ENCODE results near the gene CTNNBIP1. TPM values are rescaled to one million over a fixed set of nuclear protein-coding genes. Genes with fewer than 3 reads are reported as not detected.

The CTNNBIP1 gene
- total RNA-seq, 1 donor from 2014 or later = 69.6 TPM

DNA sequence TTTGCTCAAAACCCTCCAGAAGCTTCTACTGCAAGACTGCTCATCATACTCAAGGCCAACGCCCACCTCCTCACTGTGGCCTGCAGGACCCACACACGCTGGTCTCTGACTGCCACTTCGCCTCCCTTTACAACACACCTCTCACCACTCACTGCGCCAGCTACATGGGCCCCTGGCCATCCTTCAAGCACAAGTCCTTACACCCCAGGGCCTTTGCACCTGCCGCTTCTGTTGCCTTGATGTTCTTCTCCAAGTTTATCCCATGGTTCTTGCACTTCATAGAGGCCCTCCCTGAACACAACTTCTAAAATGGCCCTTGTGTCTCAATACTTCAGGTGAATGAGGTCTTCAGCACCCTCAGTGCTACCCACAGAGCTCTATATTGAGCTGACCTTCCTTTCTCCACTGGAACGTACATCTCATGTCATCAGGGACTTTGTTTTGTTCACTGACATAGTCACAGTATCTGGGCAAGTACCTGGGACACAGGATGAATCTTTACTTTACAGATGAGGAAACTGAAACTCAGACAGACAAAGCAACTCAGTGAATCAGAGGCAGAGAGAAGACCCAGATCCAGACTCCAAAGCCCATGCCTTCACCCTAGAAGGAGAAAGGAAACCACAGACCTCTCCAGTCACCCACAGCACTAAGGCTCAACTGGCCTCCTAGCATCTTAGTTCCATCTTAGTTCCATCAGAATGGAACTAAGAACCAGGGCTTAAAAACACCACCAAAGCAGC, 51.6 kb downstream of the CTNNBIP1 start:
- DNase-seq (ENCODE audit: extremely low read depth, low read depth, low spot score) = no peak

DNA sequence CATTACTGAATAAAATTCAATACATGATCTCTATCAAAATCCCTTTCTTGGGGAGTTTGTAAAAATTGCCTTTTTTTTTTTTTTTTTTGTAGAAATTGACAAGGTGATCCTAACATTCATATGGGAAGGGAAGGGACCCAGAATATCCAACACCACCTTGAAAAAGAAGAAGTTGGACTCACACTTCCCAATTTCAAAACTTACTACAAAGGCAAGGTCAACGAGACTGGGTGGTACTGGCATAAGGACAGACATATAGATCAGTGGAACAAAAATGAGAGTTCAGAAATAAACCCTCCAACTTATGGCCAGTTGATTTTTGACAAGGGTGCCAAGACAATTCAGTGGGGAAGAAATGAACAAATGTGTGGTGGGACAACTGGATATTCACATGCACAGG, 54.9 kb downstream of the CTNNBIP1 start:
- no peak for DNase-seq (ENCODE audit: extremely low read depth, low read depth, low spot score)

DNA sequence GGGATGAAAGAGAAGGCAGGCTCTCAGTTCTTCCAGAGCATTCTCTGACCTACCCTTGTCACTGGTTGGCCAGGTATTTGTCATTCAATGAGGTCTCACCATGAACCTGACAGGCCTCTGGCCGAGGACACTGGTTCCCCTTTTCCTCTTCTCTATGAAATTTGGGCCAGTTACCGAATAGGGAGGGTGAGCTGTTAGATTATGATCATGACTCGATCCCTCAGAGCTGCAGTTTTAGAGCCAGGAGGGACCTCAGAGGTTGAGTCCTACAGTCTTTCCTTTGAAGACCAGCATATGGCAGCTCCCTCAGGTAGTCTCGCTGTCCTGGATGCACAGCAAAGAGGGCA, 56.8 kb downstream of the CTNNBIP1 start:
- DNase-seq (ENCODE audit: extremely low read depth, low read depth, low spot score) = no peak

DNA sequence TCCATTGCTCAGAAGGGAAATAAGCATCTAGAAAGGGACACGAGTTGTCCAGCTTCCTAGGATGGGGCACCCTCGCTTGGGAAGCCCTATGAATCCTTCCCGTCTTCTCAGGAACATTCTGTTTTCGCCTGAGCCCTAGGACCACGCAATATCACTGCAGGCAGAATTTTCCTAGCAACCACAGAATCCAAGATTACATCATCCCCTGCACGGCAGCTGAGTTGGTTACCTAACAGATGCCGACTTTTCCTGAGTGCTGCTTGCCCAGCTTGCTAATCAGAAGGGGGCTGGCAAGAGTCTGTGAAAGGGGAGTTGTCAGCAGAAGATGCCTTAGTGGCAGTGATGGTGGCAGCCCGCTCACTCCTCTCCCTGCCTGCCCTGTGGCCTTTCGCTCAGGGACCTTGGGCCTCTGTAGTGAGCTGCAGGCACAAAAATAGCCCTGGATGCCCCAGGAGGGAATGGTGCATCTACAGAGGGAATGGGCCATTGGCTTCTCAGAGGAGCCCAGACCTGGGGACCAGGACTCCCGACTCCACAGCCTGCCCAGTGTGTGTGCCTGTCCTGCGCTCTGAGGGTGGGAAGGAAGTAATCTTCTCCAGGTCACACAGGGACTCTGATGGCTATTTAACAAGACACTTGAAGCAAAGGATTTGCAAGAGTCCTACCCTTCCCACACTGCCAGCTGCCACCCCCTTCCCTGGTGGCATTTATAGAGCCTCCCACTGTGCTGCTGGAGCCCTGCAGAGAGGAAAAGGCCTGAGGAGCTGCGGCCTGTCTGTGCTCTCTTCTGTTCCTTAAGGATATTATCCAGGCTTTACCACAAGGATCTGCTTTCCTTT, 57.4 kb downstream of the CTNNBIP1 start:
- DNase-seq (ENCODE audit: extremely low read depth, low read depth, low spot score) = no peak

DNA sequence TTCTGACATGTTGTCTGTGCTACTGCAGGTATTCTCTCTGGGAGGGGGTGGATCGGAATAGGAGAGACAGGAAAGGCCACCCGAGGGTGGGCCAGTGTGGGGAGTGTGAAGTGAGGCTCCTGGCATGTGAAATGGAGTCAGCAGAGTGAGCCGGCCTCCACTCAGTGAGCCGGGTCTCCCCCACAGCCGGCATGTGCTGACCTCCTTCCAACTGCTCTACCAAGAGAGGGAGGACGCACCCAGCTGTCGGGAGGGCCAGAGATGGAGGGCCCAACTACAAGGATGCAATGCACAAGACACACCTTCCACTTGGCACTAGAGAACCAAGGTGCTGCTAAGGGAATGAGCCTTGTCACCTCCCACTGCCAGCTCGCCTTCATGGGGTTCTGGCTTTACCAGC, 58.1 kb downstream of the CTNNBIP1 start:
- DNase-seq (ENCODE audit: extremely low read depth, low read depth, low spot score) = no peak

DNA sequence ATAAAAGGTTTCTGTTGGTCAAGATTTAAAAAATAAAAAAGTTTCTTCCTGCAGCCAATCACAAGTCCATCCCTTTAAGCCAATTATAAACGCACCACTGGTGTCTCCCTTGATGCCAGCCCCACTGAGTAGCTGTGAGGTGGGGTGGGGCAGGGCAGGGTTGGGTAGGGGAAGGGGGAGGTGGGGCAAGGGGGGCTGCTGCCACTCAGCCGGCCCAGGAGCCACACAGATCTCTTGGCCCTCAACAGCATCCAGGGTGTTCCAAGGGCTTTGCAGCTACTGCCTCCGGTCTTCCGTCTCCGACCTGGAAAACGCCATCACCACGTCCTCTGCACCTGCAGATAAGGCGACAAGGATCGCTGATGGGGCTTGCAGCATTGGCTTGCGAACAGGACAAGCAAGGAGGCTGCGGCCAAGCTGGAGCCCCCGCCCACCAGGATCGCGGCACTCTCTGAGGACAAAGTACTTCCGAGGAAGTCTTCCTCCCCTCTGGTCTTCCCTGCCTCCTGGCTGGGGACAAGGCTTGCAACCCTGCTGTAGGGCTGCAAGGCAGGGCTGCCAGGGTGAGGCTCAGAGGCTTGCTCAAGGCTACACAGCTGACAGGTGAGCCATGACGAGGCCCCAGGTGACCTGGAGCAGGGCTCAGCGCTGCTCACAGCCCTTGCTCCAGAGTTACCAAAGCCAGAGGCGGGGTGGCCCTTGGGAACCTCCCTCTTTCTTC, 59.5 kb downstream of the CTNNBIP1 start:
- no peak for DNase-seq (ENCODE audit: extremely low read depth, low read depth, low spot score)

DNA sequence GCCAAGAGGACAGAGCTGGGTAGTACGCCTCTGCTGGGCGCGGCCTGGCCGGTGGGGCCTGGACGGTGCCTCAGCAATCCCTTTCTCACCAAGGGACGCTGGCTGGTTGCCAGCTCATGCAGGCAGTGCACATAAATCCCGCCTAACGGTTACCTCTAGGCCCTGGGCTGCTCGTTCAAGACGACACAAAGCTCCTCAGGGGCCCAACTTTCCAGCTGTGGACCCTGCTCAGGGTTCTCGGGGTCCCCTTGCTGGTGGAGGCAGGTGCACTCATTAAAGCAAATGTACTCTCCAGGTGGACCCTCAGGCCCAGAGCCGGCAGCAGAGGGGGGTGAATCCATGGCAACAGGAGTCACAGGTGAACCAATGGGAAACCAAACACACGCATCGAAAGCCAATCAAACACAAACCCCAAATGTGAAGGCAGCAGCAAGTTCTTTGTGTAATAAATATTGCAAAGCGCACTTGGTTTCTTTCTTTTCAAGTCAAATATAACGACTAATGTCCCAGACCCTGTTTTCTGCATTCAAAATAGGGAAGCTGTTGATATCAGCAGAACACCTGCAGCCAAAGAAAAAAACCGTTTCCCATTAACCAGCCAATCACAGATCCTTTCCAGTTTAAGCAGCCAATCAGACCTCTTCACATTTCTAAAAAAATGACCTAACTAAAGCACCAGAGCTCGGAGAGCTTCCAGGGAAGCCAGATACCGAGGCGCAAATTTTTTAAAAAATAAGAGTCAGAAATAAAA, 60.2 kb downstream of the CTNNBIP1 start:
- DNase-seq (ENCODE audit: extremely low read depth, low read depth, low spot score) = no peak

DNA sequence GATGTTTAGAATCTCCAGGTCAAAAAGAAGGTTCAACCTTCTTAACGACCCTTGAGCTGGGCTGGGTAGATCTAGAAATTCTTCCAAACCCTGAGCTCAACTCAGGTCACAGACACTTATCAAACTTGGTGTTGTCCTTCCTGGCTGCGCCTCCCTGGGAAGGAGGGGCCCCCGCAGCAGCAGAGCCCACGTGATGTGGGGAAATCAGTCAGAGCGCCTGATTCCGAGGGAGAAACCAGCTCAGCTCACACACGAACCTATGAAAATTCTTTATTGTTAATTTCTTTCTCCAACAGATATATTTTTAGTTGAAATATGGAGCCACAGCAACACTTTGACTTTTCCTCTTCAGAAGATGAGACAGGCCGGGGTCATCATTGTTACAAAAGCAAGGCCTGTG, 62.0 kb downstream of the CTNNBIP1 start:
- DNase-seq (ENCODE audit: extremely low read depth, low read depth, low spot score) = no peak

DNA sequence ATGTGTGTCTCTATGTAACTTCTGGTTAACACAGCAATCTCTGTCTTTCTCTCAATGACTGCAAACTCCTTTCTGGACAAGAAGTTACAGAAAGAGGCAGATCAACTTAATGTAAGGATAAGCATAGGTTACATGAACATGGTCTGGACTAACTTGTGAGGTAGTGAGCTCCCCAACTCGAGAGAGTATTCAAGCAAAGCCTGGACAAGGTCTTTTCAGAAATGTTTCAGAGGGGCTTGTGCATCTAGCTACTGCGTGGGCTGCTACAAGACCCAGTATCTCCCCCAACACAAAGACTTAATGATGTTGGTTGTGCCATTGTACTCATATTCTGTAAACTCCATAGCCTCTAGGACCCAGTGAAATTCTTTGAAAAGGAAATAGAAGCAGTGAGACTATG, 62.8 kb downstream of the CTNNBIP1 start:
- DNase-seq (ENCODE audit: extremely low read depth, low read depth, low spot score) = no peak

DNA sequence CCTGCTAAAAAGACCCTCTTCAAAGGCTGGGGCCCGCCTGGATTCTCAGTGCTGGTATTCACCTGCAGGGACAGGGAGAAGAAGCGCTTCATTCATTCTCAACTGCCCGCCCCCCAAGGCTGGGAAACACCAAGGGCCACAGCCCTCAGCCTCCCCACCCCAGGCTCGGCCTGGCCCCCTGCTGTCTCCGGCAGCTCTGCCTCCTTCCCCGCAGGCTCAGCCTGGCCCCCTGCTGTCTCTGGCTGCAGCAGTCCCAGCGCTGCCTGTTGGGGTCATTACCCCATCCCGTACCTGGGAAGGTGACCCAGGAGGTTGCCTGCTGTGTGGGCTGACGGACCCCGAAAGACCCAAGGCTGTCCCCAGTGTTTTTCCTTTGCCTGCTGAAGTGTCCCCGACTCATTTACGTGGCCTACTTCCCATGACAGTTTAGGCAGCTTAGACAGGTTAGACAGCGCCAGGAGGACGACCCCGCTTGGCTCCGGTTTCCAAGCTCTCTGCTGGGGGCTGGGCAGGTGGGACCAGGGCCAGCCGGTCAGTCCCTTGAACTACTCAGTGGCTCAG, 63.4 kb downstream of the CTNNBIP1 start:
- DNase-seq (ENCODE audit: extremely low read depth, low read depth, low spot score) = no peak

DNA sequence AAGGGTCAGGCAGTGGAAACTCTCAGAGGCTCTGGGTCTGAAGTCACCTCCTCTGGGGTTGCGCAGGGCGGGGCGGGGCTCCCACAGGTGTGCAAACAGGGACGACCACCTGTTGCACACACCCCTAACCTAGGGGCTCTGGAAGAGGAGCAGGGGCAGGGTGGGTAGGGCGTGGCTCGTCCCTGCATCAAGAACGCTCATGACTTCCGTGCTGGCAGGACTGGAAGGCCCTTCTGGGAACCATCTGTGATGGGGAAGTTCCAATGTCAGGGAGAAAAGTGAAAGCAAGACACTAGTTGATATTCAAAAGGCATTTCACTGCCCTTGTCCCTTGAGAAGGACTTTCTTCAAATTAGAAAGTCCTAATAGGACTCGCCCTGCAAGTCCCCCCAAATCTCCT, 64.2 kb downstream of the CTNNBIP1 start:
- no peak for DNase-seq (ENCODE audit: extremely low read depth, low read depth, low spot score)

DNA sequence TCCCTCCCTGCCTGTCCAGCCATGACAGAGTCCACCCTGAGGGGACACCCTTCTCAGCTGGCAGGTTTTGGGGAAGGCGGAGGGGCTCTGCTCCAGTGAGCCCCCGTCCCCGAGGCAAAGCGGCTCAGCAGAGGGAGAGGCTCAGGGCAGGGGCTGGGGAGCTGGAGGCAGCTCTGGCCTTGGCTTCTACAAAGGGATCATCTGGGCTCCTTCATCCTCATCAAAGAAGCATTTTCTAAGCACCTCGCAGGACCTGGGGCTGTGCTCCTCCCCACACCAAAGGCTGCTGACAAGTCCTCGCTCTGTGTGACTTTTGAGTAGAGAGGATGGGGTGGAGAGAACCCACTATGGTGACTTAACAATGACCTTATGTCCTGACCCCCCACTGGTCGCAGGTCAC, 65.3 kb downstream of the CTNNBIP1 start:
- DNase-seq (ENCODE audit: extremely low read depth, low read depth, low spot score) = no peak

DNA sequence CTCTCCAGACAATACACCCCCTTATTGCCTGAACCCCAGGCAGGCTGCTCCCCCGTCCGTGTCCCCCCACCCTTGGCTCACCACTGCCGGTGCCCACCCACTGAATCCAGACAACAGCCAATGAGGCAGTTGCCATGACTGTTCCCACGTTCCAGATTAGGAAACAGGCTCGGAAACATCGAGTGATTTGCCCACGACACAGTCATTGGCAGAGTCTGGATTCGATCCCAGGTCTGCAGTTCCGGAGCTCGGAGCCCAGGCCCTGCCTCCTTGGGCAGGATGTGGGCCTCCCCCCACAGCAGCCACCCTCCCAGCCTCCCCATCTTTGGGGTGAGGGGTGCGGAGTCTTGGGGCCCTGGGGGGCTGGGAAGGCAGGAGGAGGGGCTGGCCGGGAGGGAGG, 66.0 kb downstream of the CTNNBIP1 start:
- no peak for DNase-seq (ENCODE audit: extremely low read depth, low read depth, low spot score)

DNA sequence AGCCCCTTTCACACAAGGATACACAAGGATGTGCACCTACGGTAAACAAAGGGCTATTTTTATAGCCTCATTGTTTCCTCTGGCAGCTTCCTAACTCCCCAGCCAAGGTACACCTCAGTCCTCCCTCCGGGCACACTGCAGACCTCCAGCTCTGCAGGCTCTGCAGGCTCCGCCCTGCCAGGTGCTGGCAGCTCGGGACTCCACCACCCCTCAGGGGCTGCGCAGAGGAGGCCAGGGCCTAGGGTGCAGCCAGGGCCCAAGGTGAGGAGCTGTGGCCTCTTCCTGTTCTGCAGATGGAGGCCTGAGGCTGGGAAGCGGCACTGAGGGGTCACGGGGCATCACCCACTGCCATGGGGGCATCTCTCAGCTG, 66.5 kb downstream of the CTNNBIP1 start:
- DNase-seq (ENCODE audit: extremely low read depth, low read depth, low spot score) = no peak

DNA sequence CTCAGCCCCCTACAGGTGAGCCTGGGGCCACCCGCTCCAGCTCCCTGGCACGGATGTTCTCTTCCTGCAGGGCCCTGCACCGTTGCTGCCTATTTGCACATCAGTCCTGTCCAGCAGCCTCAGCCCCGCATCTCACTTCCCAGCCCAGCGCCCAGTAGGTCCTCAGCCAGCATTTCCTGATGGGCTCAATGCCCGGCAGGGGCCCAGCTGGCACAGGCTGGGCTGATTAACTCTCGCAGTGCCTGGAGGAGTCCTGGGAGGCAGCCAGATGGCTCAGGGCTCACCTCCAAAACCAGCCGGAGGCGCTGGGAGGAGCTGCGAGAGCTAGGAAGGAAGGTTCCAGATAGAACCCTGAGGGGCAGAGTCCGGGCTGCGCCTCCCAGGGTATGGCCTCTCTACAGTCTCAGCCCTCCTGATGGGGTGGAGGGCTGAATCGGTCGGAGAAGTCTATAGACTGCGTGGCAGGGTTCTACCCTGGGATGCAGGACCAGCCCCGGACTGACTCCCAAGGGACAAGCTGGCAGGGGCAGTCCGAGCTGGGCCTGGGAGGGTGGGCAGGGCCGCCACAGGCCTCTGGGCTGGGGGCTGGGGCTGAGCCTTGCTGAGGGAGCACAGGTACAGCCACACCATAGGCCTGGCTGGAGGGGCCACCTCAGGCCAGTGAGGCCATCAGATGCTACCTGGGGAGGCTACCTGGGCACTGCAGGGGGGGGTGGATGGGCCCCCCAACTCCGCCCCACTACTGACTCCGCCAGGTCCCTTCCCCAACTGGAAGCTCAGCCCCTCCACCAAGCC, 67.1 kb downstream of the CTNNBIP1 start:
- DNase-seq (ENCODE audit: extremely low read depth, low read depth, low spot score) = no peak

DNA sequence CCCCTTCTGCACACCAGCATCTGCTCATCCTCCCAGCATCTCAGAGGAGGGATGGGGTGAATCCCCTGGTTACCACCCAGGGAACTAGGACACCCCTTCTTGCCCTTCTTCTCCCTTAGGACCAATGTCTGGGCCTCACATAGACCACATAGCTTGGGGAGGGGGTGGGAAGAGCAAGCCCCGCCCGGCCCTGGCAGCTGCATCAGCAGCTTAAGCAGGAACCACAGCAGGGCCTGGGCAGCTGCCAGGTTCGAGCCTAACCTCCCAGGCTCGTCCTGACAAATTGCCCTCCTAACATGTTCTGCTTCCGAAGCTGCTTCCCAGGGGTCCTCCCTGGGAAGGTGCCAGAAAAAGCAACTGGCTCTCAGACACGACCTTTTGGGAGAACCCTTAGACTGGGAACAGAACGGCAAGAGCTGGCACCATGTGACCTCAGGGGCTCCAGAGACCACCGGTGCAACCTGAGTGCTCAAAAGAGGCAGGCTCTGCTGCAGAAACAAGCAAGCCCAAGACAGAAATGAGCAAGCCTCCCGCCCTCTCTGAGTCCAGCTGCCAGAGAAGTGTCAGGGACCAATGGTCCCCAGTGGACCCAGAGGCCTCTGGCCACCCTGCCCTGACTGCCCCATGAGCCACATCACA, 67.9 kb downstream of the CTNNBIP1 start:
- no peak for DNase-seq (ENCODE audit: extremely low read depth, low read depth, low spot score)

DNA sequence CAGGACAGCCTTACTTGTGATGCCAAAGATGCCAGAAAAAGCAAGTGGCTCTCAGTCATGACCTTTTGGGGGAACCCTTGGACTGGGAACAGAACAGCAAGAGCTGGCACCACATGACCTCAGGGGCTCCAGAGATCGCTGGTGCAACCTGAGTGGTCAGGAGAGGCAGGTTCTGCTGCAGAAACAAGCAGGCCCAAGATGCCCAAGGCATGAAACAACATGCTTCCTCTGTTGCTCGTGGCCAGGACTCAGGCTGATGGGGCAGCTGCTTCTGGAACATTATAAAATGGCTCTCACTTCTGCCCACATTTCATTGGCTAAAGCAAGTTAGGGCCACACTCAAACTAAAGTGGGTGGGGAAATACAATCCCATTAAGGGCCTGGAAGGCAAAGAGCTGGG, 68.6 kb downstream of the CTNNBIP1 start:
- DNase-seq (ENCODE audit: extremely low read depth, low read depth, low spot score) = no peak

DNA sequence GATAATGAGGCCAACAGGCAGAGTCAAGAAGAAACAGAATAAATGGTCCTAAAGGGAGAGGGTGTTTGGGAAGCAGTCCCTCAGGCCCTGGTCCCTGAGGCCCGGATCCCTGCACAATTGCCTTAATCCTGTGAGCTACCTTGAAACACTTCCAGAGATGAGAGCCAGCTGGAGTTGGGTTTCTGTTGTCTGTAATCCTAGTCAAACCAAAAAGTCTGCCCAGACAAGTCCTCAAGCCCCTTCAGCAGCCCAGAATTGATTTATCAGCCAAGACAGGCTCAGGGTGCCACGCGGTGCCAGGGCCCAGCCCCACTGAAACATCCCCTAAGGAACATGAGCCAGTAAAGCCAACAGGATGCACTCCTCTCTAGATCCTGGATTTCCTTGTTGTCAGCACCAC, 69.9 kb downstream of the CTNNBIP1 start:
- no peak for DNase-seq (ENCODE audit: extremely low read depth, low read depth, low spot score)

DNA sequence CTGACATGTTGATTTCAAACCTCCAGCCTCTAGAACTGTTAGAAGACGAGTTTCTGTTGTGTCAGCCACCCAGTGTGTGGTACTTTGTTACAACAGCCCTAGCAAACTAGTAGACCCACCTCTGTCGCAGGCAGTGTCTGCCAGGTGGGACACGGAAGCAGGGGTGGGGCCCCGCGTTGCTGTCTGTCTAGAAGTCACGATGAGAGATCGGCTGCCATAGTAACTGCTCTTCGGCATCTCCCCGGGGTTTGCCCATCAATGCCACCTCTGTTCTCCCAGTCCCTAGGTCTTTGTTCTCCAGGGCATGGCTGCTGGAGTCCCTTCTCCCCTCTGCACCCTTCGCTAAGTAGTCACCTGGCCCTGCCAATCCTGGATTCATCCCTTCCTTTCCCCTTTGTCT, 71.1 kb downstream of the CTNNBIP1 start:
- DNase-seq (ENCODE audit: extremely low read depth, low read depth, low spot score) = no peak

DNA sequence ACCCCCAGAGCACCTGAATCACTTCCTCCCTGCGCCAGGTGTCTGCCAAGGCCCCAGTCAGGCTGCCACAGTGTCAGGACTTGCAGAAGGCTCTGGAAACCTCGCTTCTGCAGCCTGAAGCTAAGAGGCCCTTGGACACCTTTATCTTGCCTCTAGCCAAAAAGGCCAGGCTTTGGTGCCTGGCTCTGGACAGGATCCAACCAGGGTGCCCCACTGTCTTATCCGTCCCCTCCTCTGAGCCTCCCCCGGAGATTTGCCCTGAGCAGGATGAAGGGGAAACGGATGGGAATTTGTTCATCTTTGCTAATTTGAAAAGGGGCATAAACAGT, 73.5 kb downstream of the CTNNBIP1 start:
- no peak for DNase-seq (ENCODE audit: extremely low read depth, low read depth, low spot score)

Data from glomerular endothelial cell (primary cell).